Measurements from ENCODE around the gene HEXIM1. TPM values are rescaled to one million over a fixed set of nuclear protein-coding genes. Genes with fewer than 3 reads are reported as not detected.

Gene HEXIM1
- total and polyA plus RNA-seq, 2 experiments from 2014 or later = 9.2 to 10.9 TPM

GRCh38 chr17:45197555-45198334 is 49.5 kb downstream of the HEXIM1 start:
- DNase-seq (ENCODE audit: low spot score) (peak; percentile 96), ATAC-seq (peak; percentile 99)
- H3K4me3 Mint-ChIP-seq = peak overlapping the region; percentile 56
- H4K20me1 ChIP-seq (replicated peaks; ENCODE audit: insufficient read depth) = no peaks in the 10 kb centered on the region
- peaks cover 4% of the 10 kb centered on the region; the same call in 1 of the 2 replicates for H3F3A ChIP-seq (replicated peaks; ENCODE audit: low read depth)
- no peaks in the 10 kb centered on the region for H3K36me3 ChIP-seq (ENCODE audit: insufficient read depth)
- no peaks in the 10 kb centered on the region for H3K9me2 ChIP-seq (ENCODE audit: insufficient read depth)
- peak; percentile 36; the same call in 1 of the 2 replicates for TF ChIP-seq ETS1 (IDR thresholded peaks at IDR 0.05)
- peak; percentile 40; the same call in 1 of the 2 replicates for TF ChIP-seq POLR2AphosphoS5 (IDR thresholded peaks at IDR 0.05; ENCODE audit: low read depth)
- peak; percentile 14 for TF ChIP-seq REST (IDR thresholded peaks at IDR 0.05; ENCODE audit: unreplicated experiment)
- TF ChIP-seq CTCF (conservative IDR thresholded peaks at IDR 0.05; ENCODE audit: low read depth in 2 of 2) = peak; percentile 96 to 99
- TF ChIP-seq CREB1 (CRISPR knock-in tag; IDR thresholded peaks at IDR 0.05; ENCODE audit: low read depth) = peak; percentile 60
- TF ChIP-seq NANOG (IDR thresholded peaks at IDR 0.05; ENCODE audit: borderline replicate concordance) = no peak
- 0 out of 2 replicates have a peak overlapping the region, but pooled peaks have one; percentile 31 for H3K4me3 ChIP-seq
- peak overlapping the region; percentile 100 for H2AFZ ChIP-seq
- H3K36me3 Mint-ChIP-seq (ENCODE audit: low read depth) = no peaks in the 10 kb centered on the region
- H3K4me1 ChIP-seq (ENCODE audit: insufficient read depth) = peaks cover 6% of the 10 kb centered on the region
- peaks cover 18% of the 10 kb centered on the region for H3K4me1 Mint-ChIP-seq
- no peak overlapping the region for H3K27ac ChIP-seq (ENCODE audit: low read depth)
- H3K27me3 ChIP-seq (ENCODE audit: insufficient read depth) = no peaks in the 10 kb centered on the region
- H3K27me3 Mint-ChIP-seq (ENCODE audit: insufficient read depth, low read depth, poor library complexity) = peaks cover 5% of the 10 kb centered on the region
- no peaks in the 10 kb centered on the region for H3K9me3 Mint-ChIP-seq
- H3K27ac Mint-ChIP-seq = peak overlapping the region; percentile 86
- peak overlapping the region; percentile 72 for H3K4me2 ChIP-seq
- H3K79me2 ChIP-seq (replicated peaks; ENCODE audit: insufficient read depth) = no peaks in the 10 kb centered on the region

- Histone ChIP-seq H4K20me1 (replicated peaks; ENCODE audit: insufficient read depth) (no peaks in the 10 kb centered on the region), H3F3A (replicated peaks; ENCODE audit: low read depth) (peaks cover 4% of the 10 kb centered on the region; the same call in 1 of the 2 replicates), H3K27ac (ENCODE audit: low read depth) (no peak overlapping the region), H3K4me2 (no peak overlapping the region), H3K4me1 (ENCODE audit: insufficient read depth) (peaks cover 6% of the 10 kb centered on the region), H3K79me2 (replicated peaks; ENCODE audit: insufficient read depth) (no peaks in the 10 kb centered on the region), H3K27me3 (ENCODE audit: insufficient read depth) (no peaks in the 10 kb centered on the region), H3K4me3 (no peak overlapping the region), H3K9me2 (ENCODE audit: insufficient read depth) (no peaks in the 10 kb centered on the region), H3K36me3 (ENCODE audit: insufficient read depth) (no peaks in the 10 kb centered on the region), H2AFZ (no peak overlapping the region)
- Mint-ChIP-seq H3K36me3 (ENCODE audit: low read depth) (no peaks in the 10 kb centered on the region), H3K4me3 (no peak overlapping the region), H3K27me3 (ENCODE audit: insufficient read depth, low read depth, poor library complexity) (peaks cover 5% of the 10 kb centered on the region), H3K9me3 (no peaks in the 10 kb centered on the region), H3K27ac (no peak overlapping the region), H3K4me1 (peaks cover 18% of the 10 kb centered on the region)
- peak; percentile 71 for DNase-seq (ENCODE audit: low spot score)
- no peak for ATAC-seq
- peak in 1 of 2 experiments; percentile 36; a peak in 3 of 4 replicates for TF ChIP-seq CTCF (conservative IDR thresholded peaks at IDR 0.05; ENCODE audit: low read depth in 2 of 2)
- no peak for TF ChIP-seq EZH2phosphoT487 (IDR thresholded peaks at IDR 0.05; ENCODE audit: unreplicated experiment)
These were observed 52.4 kb downstream of the HEXIM1 start for GRCh38 chr17:45200701-45201100.
